CD4-positive, alpha-beta T cell treated with Interleukin-4 for 1 hour (primary cell): ENCODE data around the gene DNAI2.

ENCODE experiments used
- DNase-seq, 2 donors: peaks; one replicate each; pipeline ENCODE4 v3.0.0-alpha.2; 2020 to 2022

The DNAI2 gene

GRCh38 chr17:74343121-74343520, 69.1 kb downstream of the DNAI2 start:
- no peak for DNase-seq

GRCh38 chr17:74343526-74344284, 69.7 kb downstream of the DNAI2 start:
- no peak for DNase-seq

GRCh38 chr17:74344658-74345057, 70.6 kb downstream of the DNAI2 start:
- no peak for DNase-seq

- no peak for DNase-seq
Measured at GRCh38 chr17:74345433-74346241, 71.6 kb downstream of the DNAI2 start.

GRCh38 chr17:74347646-74348045, 73.6 kb downstream of the DNAI2 start:
- DNase-seq, result no peak

GRCh38 chr17:74349120-74349519, 75.1 kb downstream of the DNAI2 start:
- no peak for DNase-seq

GRCh38 chr17:74350486-74350885, 76.5 kb downstream of the DNAI2 start:
- no peak for DNase-seq

- DNase-seq, result no peak
Measured at GRCh38 chr17:74351552-74352210, 77.6 kb downstream of the DNAI2 start.

GRCh38 chr17:74353446-74354060, 79.5 kb downstream of the DNAI2 start:
- DNase-seq, result no peak

GRCh38 chr17:74354123-74354522, 80.1 kb downstream of the DNAI2 start:
- peak; percentile 44 to 52 for DNase-seq

GRCh38 chr17:74354561-74354960, 80.5 kb downstream of the DNAI2 start:
- DNase-seq, result no peak

GRCh38 chr17:74355065-74355464, 81.0 kb downstream of the DNAI2 start:
- no peak for DNase-seq

GRCh38 chr17:74356646-74357465, 82.8 kb downstream of the DNAI2 start:
- DNase-seq, result peak in 1 of 2 donors; percentile 16

- DNase-seq, result no peak
Measured at GRCh38 chr17:74357466-74357809, 83.4 kb downstream of the DNAI2 start.

GRCh38 chr17:74358697-74359096, 84.7 kb downstream of the DNAI2 start:
- no peak for DNase-seq

- DNase-seq, result no peak
Measured at GRCh38 chr17:74359916-74360315, 85.9 kb downstream of the DNAI2 start.

GRCh38 chr17:74360899-74361229, 86.8 kb downstream of the DNAI2 start:
- DNase-seq, result no peak

- DNase-seq, result peak; percentile 24 to 33
Measured at GRCh38 chr17:74361230-74362068, 87.4 kb downstream of the DNAI2 start, which contains the start of gene BTBD17. Gene BTBD17, minus strand, starts transcription at chr17:74361868. Its CDS starts 49 bp downstream, at chr17:74361819.

GRCh38 chr17:74362069-74362405, 88.0 kb downstream of the DNAI2 start:
- DNase-seq, result no peak

GRCh38 chr17:74362810-74363498, 88.9 kb downstream of the DNAI2 start:
- DNase-seq, result no peak
